Keratinocyte (primary cell): ENCODE data around the gene DBNL. TPM values are rescaled to one million over a fixed set of nuclear protein-coding genes. Genes with fewer than 3 reads are reported as not detected.

ENCODE experiments used
- DNase-seq: peaks from one replicate; pipeline ENCODE4 v3.0.0-alpha.2; 2011; ENCODE audit warnings: low read depth, missing footprints, low spot score
- FAIRE-seq: peaks from 2 replicates; lab custom pipeline; 2011; peaks lifted over from hg19 to GRCh38; lab: Jason Lieb, UNC
- H2AFZ ChIP-seq: 2 replicates; pipeline ENCODE4 v1.6.0; 2012; ENCODE audit warnings: low read length, control low read depth, inconsistent platforms; ENCODE audit not compliant: control insufficient read depth
- H3K27ac ChIP-seq: 2 replicates; pipeline ENCODE4 v1.5.1; 2011; ENCODE audit warnings: low read length; ENCODE audit not compliant: control insufficient read depth, insufficient read depth
- H3K27me3 ChIP-seq: 3 replicates; pipeline ENCODE4 v1.6.0; 2011; ENCODE audit warnings: low read length; ENCODE audit not compliant: control insufficient read depth, insufficient read depth; ENCODE audit errors: extremely low read depth
- H3K36me3 ChIP-seq, 2 experiments: 2 replicates in 1 of 2; 3 replicates in 1 of 2; pipeline ENCODE4 v1.5.1; 2011; ENCODE audit warnings: low read length in 2 of 2, mild to moderate bottlenecking in 1 of 2; ENCODE audit not compliant: control insufficient read depth in 2 of 2, insufficient read depth in 2 of 2; ENCODE audit errors: extremely low read depth in 1 of 2
- H3K4me1 ChIP-seq: 3 replicates; pipeline ENCODE4 v1.5.1; 2011; ENCODE audit warnings: low read length; ENCODE audit not compliant: control insufficient read depth, insufficient read depth; ENCODE audit errors: extremely low read depth
- H3K4me2 ChIP-seq: 3 replicates; pipeline ENCODE4 v1.6.0; 2011; ENCODE audit warnings: low read depth, low read length; ENCODE audit not compliant: control insufficient read depth, insufficient read depth; ENCODE audit errors: extremely low read depth
- H3K4me3 ChIP-seq, 3 experiments: fragments of 200-600 bp in 1 of 3; sonication (generic) in 1 of 3; 2 replicates in 2 of 3; 3 replicates in 1 of 3; pipeline ENCODE4 v1.5.1; 2011 to 2016; ENCODE audit warnings: low read length in 3 of 3, mild to moderate bottlenecking in 3 of 3, control low read depth in 2 of 3, inconsistent platforms in 1 of 3, low read depth in 1 of 3, mixed read lengths in 1 of 3, mixed run types in 1 of 3, moderate library complexity in 1 of 3; ENCODE audit not compliant: control insufficient read depth in 2 of 3, insufficient read depth in 2 of 3; ENCODE audit errors: extremely low read depth in 1 of 3
- H3K79me2 ChIP-seq: 2 replicates; pipeline ENCODE4 v1.6.0; 2012; ENCODE audit warnings: low read length; ENCODE audit not compliant: control insufficient read depth, insufficient read depth
- H3K9ac ChIP-seq: 3 replicates; pipeline ENCODE4 v1.6.0; 2011; ENCODE audit warnings: low read length; ENCODE audit not compliant: control insufficient read depth, insufficient read depth; ENCODE audit errors: extremely low read depth
- H3K9me1 ChIP-seq: 3 replicates; pipeline ENCODE4 v1.6.0; 2011; ENCODE audit warnings: low read length; ENCODE audit not compliant: control insufficient read depth, insufficient read depth; ENCODE audit errors: extremely low read depth
- H3K9me3 ChIP-seq: 2 replicates; pipeline ENCODE4 v1.5.1; 2012; ENCODE audit warnings: low read depth, low read length; ENCODE audit not compliant: control insufficient read depth
- H4K20me1 ChIP-seq: 3 replicates; pipeline ENCODE4 v1.6.0; 2011; ENCODE audit warnings: low read length; ENCODE audit not compliant: control insufficient read depth, insufficient read depth; ENCODE audit errors: extremely low read depth
- CTCF ChIP-seq, 3 experiments: IDR thresholded peaks in 1 of 3; conservative IDR thresholded peaks in 1 of 3; optimal IDR thresholded peaks in 1 of 3; 2 replicates in 2 of 3; 3 replicates in 1 of 3; pipeline versions ENCODE3 to v1.5.1; 2011; ENCODE audit warnings: low read length in 3 of 3, mild to moderate bottlenecking in 3 of 3, moderate library complexity in 2 of 3, control low read depth in 1 of 3, inconsistent platforms in 1 of 3; ENCODE audit not compliant: insufficient read depth in 2 of 3; ENCODE audit errors: extremely low read depth in 1 of 3
- EZH2 ChIP-seq: IDR thresholded peaks from one replicate; pipeline ENCODE4 v1.6.1; 2012; ENCODE audit warnings: inconsistent platforms, mild to moderate bottlenecking, low read length, moderate library complexity
- dilution Hi-C: fragments of 300-500 bp; cut with MboI; formaldehyde crosslinking; loops from one replicate; pipeline ENCODE4 v1.7.0; 2020; ENCODE audit warnings: low sequenced_read_pairs; ENCODE audit not compliant: extremely low pct_ligation_motif_present
- polyA plus RNA-seq, 5 experiments: library from polyadenylated mRNA; depleted of rRNA in 3 of 5; stranded (reverse) in 3 of 5; stranded (forward) in 1 of 5; unstranded in 1 of 5; fragments of >200 nt; gene quantifications; 1 replicate in 1 of 5; 2 replicates in 3 of 5; 3 replicates in 1 of 5; pipeline versions ENCODE4 v1.2.1 to v1.2.3, GENCODE V29; 2011 to 2012; ENCODE audit warnings: missing spikeins in 2 of 5, low read depth in 1 of 5, low replicate concordance in 1 of 5

Gene DBNL
- polyA plus RNA-seq, 1 donor (not counting 4 experiments of a cell fraction or from before 2014, with no cell fraction given), result 76.1 TPM

GRCh38 chr7:44048031-44048795 lies 3.7 kb downstream of the DBNL start:
- H4K20me1 ChIP-seq, result peaks cover 13% of the 10 kb centered on the region
- dilution Hi-C loops, result no loop called here
- peaks cover 70% of the 10 kb centered on the region for H3K79me2 ChIP-seq

GRCh38 chr7:44050121-44050914 lies 5.8 kb downstream of the DBNL start:
- Histone ChIP-seq H3K27ac (no peak overlapping the region), H3K27me3 (no peaks in the 10 kb centered on the region), H3K36me3 (peaks cover 30 to 37% of the 10 kb centered on the region in 2 experiments), H3K4me1 (peaks cover 10% of the 10 kb centered on the region), H3K9ac (no peak overlapping the region), H3K4me3 (no peak overlapping the region), H3K4me2 (no peak overlapping the region), H3K9me1 (peaks cover 4% of the 10 kb centered on the region), H3K79me2 (peaks cover 65% of the 10 kb centered on the region), H4K20me1 (peaks cover 13% of the 10 kb centered on the region), H3K9me3 (no peaks in the 10 kb centered on the region), H2AFZ (no peak overlapping the region)
- DNase-seq (no peak), FAIRE-seq (no peak)
- TF ChIP-seq EZH2 (no peak), CTCF (optimal IDR thresholded peaks at IDR 0.05 in 1 of 3, IDR thresholded peaks at IDR 0.05 in 1 of 3, conservative IDR thresholded peaks at IDR 0.05 in 1 of 3; ENCODE audit: extremely low read depth in 1 of 3, insufficient read depth in 2 of 3, low read length in 3 of 3) (no peak)
- dilution Hi-C loops, result no loop called here

More at GRCh38 chr7:44048031-44048795, 3.7 kb downstream of the DBNL start:
- Histone ChIP-seq H3K27ac (no peak overlapping the region), H3K4me1 (peaks cover 15% of the 10 kb centered on the region), H3K9ac (no peak overlapping the region), H3K4me3 (no peak overlapping the region), H3K36me3 (peaks cover 30 to 37% of the 10 kb centered on the region in 2 experiments), H3K27me3 (no peaks in the 10 kb centered on the region), H3K4me2 (no peak overlapping the region), H3K9me3 (no peaks in the 10 kb centered on the region), H3K9me1 (peaks cover 4% of the 10 kb centered on the region), H2AFZ (no peak overlapping the region)
- FAIRE-seq (no peak), DNase-seq (no peak)
- TF ChIP-seq EZH2 (no peak), CTCF (optimal IDR thresholded peaks at IDR 0.05 in 1 of 3, IDR thresholded peaks at IDR 0.05 in 1 of 3, conservative IDR thresholded peaks at IDR 0.05 in 1 of 3; ENCODE audit: extremely low read depth in 1 of 3, insufficient read depth in 2 of 3, low read length in 3 of 3) (no peak)
